ENCODE data around the gene IMPACT.

IMPACT gene

GRCh38 chr18:24396082-24396633, 30.3 kb upstream of the IMPACT start:
- no peak for DNase-seq (ENCODE audit: low read depth, low spot score)
- no peaks in the 10 kb centered on the region for H3K36me3 ChIP-seq (ENCODE audit: insufficient read depth, low read length)
- H3K9me3 ChIP-seq (ENCODE audit: low read depth, low read length), result no peaks in the 10 kb centered on the region
- peak overlapping the region; percentile 93 for H3K9ac ChIP-seq (ENCODE audit: insufficient read length)
- TF ChIP-seq POLR2AphosphoS5 (IDR thresholded peaks at IDR 0.05; ENCODE audit: borderline replicate concordance, low read depth, low read length), result no peak
- TF ChIP-seq EZH2 (IDR thresholded peaks at IDR 0.05), result no peak
- TF ChIP-seq FOXP2 (optimal IDR thresholded peaks at IDR 0.05; ENCODE audit: control extremely low read depth, extremely low read length, insufficient read depth), result no peak
- H3K4me3 ChIP-seq, result peak overlapping the region; percentile 99
- H3K27ac ChIP-seq, result no peak overlapping the region; the same call in 1 of the 2 replicates

- Histone ChIP-seq H3K27ac (peak overlapping the region; percentile 22; the same call in 1 of the 2 replicates), H3K4me3 (peak overlapping the region; percentile 99), H3K9me3 (ENCODE audit: low read depth, low read length) (no peaks in the 10 kb centered on the region), H3K9ac (ENCODE audit: insufficient read length) (peak overlapping the region; percentile 93), H3K36me3 (ENCODE audit: insufficient read depth, low read length) (no peaks in the 10 kb centered on the region)
- TF ChIP-seq EZH2 (IDR thresholded peaks at IDR 0.05), result no peak
- TF ChIP-seq FOXP2 (optimal IDR thresholded peaks at IDR 0.05; ENCODE audit: control extremely low read depth, extremely low read length, insufficient read depth), result no peak
- TF ChIP-seq POLR2AphosphoS5 (IDR thresholded peaks at IDR 0.05; ENCODE audit: borderline replicate concordance, low read depth, low read length), result no peak
- peak; percentile 42 for DNase-seq (ENCODE audit: low read depth, low spot score)
These were observed 29.3 kb upstream of the IMPACT start for GRCh38 chr18:24397131-24397693.

- DNase-seq (ENCODE audit: low read depth, low spot score), result peak; percentile 68
- Histone ChIP-seq H3K9ac (ENCODE audit: insufficient read length) (peak within 1 kb of the TSS; percentile 93), H3K9me3 (ENCODE audit: low read depth, low read length) (no peaks in the 10 kb centered on the region), H3K36me3 (ENCODE audit: insufficient read depth, low read length) (no peaks in the 10 kb centered on the region), H3K4me3 (peak within 1 kb of the TSS; percentile 99), H3K27ac (peak within 1 kb of the TSS; percentile 47)
- TF ChIP-seq POLR2AphosphoS5 (IDR thresholded peaks at IDR 0.05; ENCODE audit: borderline replicate concordance, low read depth, low read length) (peak; percentile 90), EZH2 (IDR thresholded peaks at IDR 0.05) (no peak), FOXP2 (optimal IDR thresholded peaks at IDR 0.05; ENCODE audit: control extremely low read depth, extremely low read length, insufficient read depth) (peak; percentile 63)
These were observed 28.6 kb upstream of the IMPACT start, which contains the start of gene OSBPL1A for GRCh38 chr18:24397694-24398368. TSS of gene OSBPL1A (minus strand) at chr18:24397824. CDS start at chr18:24377533, 20,291 bp downstream.

DNA sequence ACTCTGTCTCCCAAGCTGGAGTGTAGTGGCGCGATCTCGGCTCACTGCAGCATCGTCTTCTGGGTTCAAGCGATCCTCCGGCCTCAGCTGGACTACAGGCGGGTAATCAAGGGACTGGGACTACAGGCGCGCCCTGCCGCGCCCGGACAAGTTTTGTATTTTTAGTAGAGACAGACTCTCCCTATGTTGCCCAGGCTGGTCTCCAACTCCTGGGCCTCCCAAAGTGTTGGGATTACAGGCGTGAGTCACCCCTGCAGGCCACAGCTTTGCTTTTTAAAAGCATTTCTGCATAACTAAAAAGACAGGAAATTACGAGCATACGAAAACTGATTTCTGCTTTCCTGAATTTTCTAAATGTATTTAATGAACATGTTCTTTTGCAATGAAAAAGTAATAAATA, 27.9 kb upstream of the IMPACT start:
- no peak for DNase-seq (ENCODE audit: low read depth, low spot score)
- no peak overlapping the region for H3K9ac ChIP-seq (ENCODE audit: insufficient read length)
- H3K9me3 ChIP-seq (ENCODE audit: low read depth, low read length), result no peaks in the 10 kb centered on the region
- no peaks in the 10 kb centered on the region for H3K36me3 ChIP-seq (ENCODE audit: insufficient read depth, low read length)
- H3K4me3 ChIP-seq, result peak overlapping the region; percentile 99
- H3K27ac ChIP-seq, result peak overlapping the region; percentile 47
- TF ChIP-seq EZH2 (IDR thresholded peaks at IDR 0.05), result no peak
- no peak for TF ChIP-seq POLR2AphosphoS5 (IDR thresholded peaks at IDR 0.05; ENCODE audit: borderline replicate concordance, low read depth, low read length)
- no peak for TF ChIP-seq FOXP2 (optimal IDR thresholded peaks at IDR 0.05; ENCODE audit: control extremely low read depth, extremely low read length, insufficient read depth)

- no peak for DNase-seq (ENCODE audit: low read depth, low spot score)
- Histone ChIP-seq H3K4me3 (no peak overlapping the region), H3K9ac (ENCODE audit: insufficient read length) (no peak overlapping the region), H3K27ac (no peak overlapping the region), H3K9me3 (ENCODE audit: low read depth, low read length) (no peaks in the 10 kb centered on the region), H3K36me3 (ENCODE audit: insufficient read depth, low read length) (no peaks in the 10 kb centered on the region)
- TF ChIP-seq FOXP2 (optimal IDR thresholded peaks at IDR 0.05; ENCODE audit: control extremely low read depth, extremely low read length, insufficient read depth) (no peak), POLR2AphosphoS5 (IDR thresholded peaks at IDR 0.05; ENCODE audit: borderline replicate concordance, low read depth, low read length) (no peak), EZH2 (IDR thresholded peaks at IDR 0.05) (no peak)
These were observed 25.9 kb upstream of the IMPACT start for GRCh38 chr18:24400587-24400986.

DNA sequence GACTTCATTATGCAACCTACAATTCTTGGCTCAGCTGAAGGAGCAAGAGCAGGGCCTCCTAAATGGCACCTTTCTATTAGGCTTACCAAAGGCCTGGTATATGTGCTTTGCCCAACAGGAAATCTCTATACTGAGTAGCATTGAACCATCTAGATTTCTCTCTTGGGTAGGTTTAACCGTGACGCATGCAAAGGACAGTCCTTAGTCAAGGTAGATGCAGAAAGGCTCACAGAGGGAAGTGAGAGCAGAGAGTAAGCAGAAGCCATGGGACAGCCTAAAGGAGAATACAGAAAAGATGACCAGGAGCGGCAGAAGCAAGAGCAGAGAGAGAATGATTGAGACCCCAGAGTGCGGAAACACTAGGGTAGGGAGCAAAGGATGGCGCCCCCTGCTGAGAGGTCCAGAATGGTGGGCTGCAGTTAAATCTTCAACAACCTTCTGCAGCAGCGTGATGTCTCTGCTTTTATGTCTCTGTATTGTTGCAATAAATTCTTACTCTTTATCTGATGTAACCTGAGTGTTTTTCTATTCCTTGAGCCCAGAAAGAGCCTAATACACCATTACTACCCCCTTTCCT, 24.2 kb upstream of the IMPACT start:
- DNase-seq (ENCODE audit: low read depth, low spot score), result no peak

GRCh38 chr18:24403076-24403475, 23.4 kb upstream of the IMPACT start:
- no peak for TF ChIP-seq POLR2AphosphoS5 (IDR thresholded peaks at IDR 0.05; ENCODE audit: borderline replicate concordance, low read depth, low read length)
- TF ChIP-seq FOXP2 (optimal IDR thresholded peaks at IDR 0.05; ENCODE audit: control extremely low read depth, extremely low read length, insufficient read depth), result no peak
- TF ChIP-seq EZH2 (IDR thresholded peaks at IDR 0.05), result no peak
- no peaks in the 10 kb centered on the region for H3K36me3 ChIP-seq (ENCODE audit: insufficient read depth, low read length)
- no peak overlapping the region for H3K9ac ChIP-seq (ENCODE audit: insufficient read length)
- no peak overlapping the region for H3K4me3 ChIP-seq
- no peak for DNase-seq (ENCODE audit: low read depth, low spot score)
- no peak overlapping the region for H3K27ac ChIP-seq
- H3K9me3 ChIP-seq (ENCODE audit: low read depth, low read length), result no peaks in the 10 kb centered on the region

More for the DNA sequence above, 24.2 kb upstream of the IMPACT start:
- Histone ChIP-seq H3K36me3 (ENCODE audit: insufficient read depth, low read length) (no peaks in the 10 kb centered on the region), H3K9ac (ENCODE audit: insufficient read length) (no peak overlapping the region), H3K27ac (no peak overlapping the region), H3K4me3 (no peak overlapping the region), H3K9me3 (ENCODE audit: low read depth, low read length) (no peaks in the 10 kb centered on the region)
- TF ChIP-seq POLR2AphosphoS5 (IDR thresholded peaks at IDR 0.05; ENCODE audit: borderline replicate concordance, low read depth, low read length) (no peak), EZH2 (IDR thresholded peaks at IDR 0.05) (no peak), FOXP2 (optimal IDR thresholded peaks at IDR 0.05; ENCODE audit: control extremely low read depth, extremely low read length, insufficient read depth) (no peak)

DNA sequence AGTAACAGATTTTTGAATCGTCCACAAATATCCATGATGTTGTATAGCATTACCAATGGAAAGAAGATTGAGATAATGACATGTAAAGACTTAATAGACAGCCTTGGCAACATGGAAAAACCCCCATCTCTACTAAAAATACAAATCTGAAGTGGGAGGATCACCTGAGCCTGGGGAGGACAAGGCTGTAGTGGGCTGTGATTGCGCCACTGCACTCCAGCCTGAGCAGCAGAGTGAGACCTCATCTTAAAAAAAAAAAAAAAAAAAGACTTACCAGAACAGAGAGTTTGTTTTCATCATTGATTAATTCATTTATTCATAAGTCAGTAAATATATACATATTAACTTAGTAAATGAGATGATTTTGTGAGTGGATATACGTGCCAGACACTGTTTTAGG, 21.9 kb upstream of the IMPACT start:
- Histone ChIP-seq H3K4me3 (no peak overlapping the region), H3K9ac (ENCODE audit: insufficient read length) (no peak overlapping the region), H3K9me3 (ENCODE audit: low read depth, low read length) (no peaks in the 10 kb centered on the region), H3K36me3 (ENCODE audit: insufficient read depth, low read length) (no peaks in the 10 kb centered on the region), H3K27ac (no peak overlapping the region)
- TF ChIP-seq FOXP2 (optimal IDR thresholded peaks at IDR 0.05; ENCODE audit: control extremely low read depth, extremely low read length, insufficient read depth) (no peak), POLR2AphosphoS5 (IDR thresholded peaks at IDR 0.05; ENCODE audit: borderline replicate concordance, low read depth, low read length) (no peak), EZH2 (IDR thresholded peaks at IDR 0.05) (no peak)
- DNase-seq (ENCODE audit: low read depth, low spot score), result no peak
